NT2/D1 (cell line): ENCODE measurements around the gene STXBP6.

Experiments
- SUZ12 ChIP-seq: IDR thresholded peaks from 2 replicates; pipeline ENCODE4 v1.6.1; 2011; ENCODE audit not compliant: insufficient read length, insufficient read depth; ENCODE audit errors: extremely low read depth
- YY1 ChIP-seq: IDR thresholded peaks from 2 replicates; pipeline ENCODE4 v1.6.1; 2011; ENCODE audit not compliant: insufficient read length, insufficient read depth
- ZNF274 ChIP-seq: IDR thresholded peaks from 2 replicates; pipeline ENCODE4 v1.6.1; 2011; ENCODE audit warnings: mild to moderate bottlenecking, low read depth, low read length

GRCh38 chr14:25038044-25038668 lies 11.8 kb downstream of the STXBP6 start:
- no peak for TF ChIP-seq ZNF274
- TF ChIP-seq YY1, result no peak
- TF ChIP-seq SUZ12, result no peak
